Ishikawa (cell line): Measurements from ENCODE around the gene RGS12.
A peak's percentile ranks its signal among the peaks of the same experiment; 100 is the strongest.

Experiments
- CEBPB ChIP-seq: IDR thresholded peaks from 2 replicates; pipeline ENCODE4 v1.6.1; 2012
- CREB1 ChIP-seq: IDR thresholded peaks from 2 replicates; pipeline ENCODE4 v1.6.1; 2012; ENCODE audit warnings: low read depth
- EGR1 ChIP-seq: IDR thresholded peaks from 2 replicates; pipeline ENCODE4 v1.6.1; 2012
- EP300 ChIP-seq: IDR thresholded peaks from 2 replicates; pipeline ENCODE4 v1.6.1; 2012; ENCODE audit warnings: borderline replicate concordance
- FOXM1 ChIP-seq: IDR thresholded peaks from 2 replicates; pipeline ENCODE4 v1.6.1; 2012; ENCODE audit warnings: low read depth, borderline replicate concordance
- MAX ChIP-seq: IDR thresholded peaks from 2 replicates; pipeline ENCODE4 v1.6.1; 2012
- NFIC ChIP-seq: IDR thresholded peaks from 2 replicates; pipeline ENCODE4 v1.6.1; 2012
- RAD21 ChIP-seq: IDR thresholded peaks from 2 replicates; pipeline ENCODE4 v1.6.1; 2012; ENCODE audit warnings: low read depth
- REST ChIP-seq: IDR thresholded peaks from 2 replicates; pipeline ENCODE4 v1.6.1; 2012; ENCODE audit warnings: low read depth, mild to moderate bottlenecking
- TAF1 ChIP-seq: IDR thresholded peaks from 2 replicates; pipeline ENCODE4 v1.6.1; 2012; ENCODE audit warnings: low read depth, mild to moderate bottlenecking
- TCF12 ChIP-seq: IDR thresholded peaks from 2 replicates; pipeline ENCODE4 v1.6.1; 2012; ENCODE audit warnings: low read depth
- TEAD4 ChIP-seq: IDR thresholded peaks from 2 replicates; pipeline ENCODE4 v1.6.1; 2012
- USF1 ChIP-seq: IDR thresholded peaks from 2 replicates; pipeline ENCODE4 v1.6.1; 2012
- YY1 ChIP-seq: IDR thresholded peaks from 2 replicates; pipeline ENCODE4 v1.6.1; 2012; ENCODE audit warnings: low read depth
- ZBTB7A ChIP-seq: IDR thresholded peaks from 2 replicates; pipeline ENCODE4 v1.6.1; 2012; ENCODE audit warnings: low read depth

Gene RGS12

GRCh38 chr4:3290476-3290875 is 2.3 kb upstream of the RGS12 start:
- no peak for TF ChIP-seq EP300
- no peak for TF ChIP-seq TEAD4
- TF ChIP-seq TCF12, result no peak
- TF ChIP-seq MAX, result no peak
- TF ChIP-seq EGR1, result no peak
- no peak for TF ChIP-seq FOXM1
- TF ChIP-seq USF1, result no peak
- no peak for TF ChIP-seq RAD21
- TF ChIP-seq CREB1, result no peak
- TF ChIP-seq YY1, result no peak
- no peak for TF ChIP-seq CEBPB
- no peak for TF ChIP-seq REST

- TF ChIP-seq EGR1 (no peak), CEBPB (no peak), NFIC (no peak), USF1 (no peak), EP300 (no peak), TAF1 (no peak), TEAD4 (no peak), CREB1 (no peak), FOXM1 (no peak), TCF12 (no peak), ZBTB7A (no peak), RAD21 (no peak), MAX (no peak), YY1 (no peak), REST (no peak)
Observed at GRCh38 chr4:3290889-3291321, 1.9 kb upstream of the RGS12 start.

- TF ChIP-seq USF1 (no peak), TEAD4 (0 out of 2 replicates have a peak, but pooled peaks have one; percentile 14), TCF12 (0 out of 2 replicates have a peak, but pooled peaks have one; percentile 54), NFIC (peak; percentile 80)
Observed at GRCh38 chr4:3291411-3291968, 1.3 kb upstream of the RGS12 start.

GRCh38 chr4:3291969-3292570 is 751 bp upstream of the RGS12 start:
- TF ChIP-seq RAD21 (no peak), ZBTB7A (peak; percentile 56; the same call in 1 of the 2 replicates), TCF12 (no peak), MAX (peak; percentile 41; the same call in 1 of the 2 replicates), CREB1 (no peak)

- TF ChIP-seq FOXM1, result no peak
- TF ChIP-seq MAX, result no peak
- TF ChIP-seq EGR1, result no peak
- no peak for TF ChIP-seq TEAD4
- no peak; the same call in 1 of the 2 replicates for TF ChIP-seq ZBTB7A
- TF ChIP-seq USF1, result no peak
- TF ChIP-seq CREB1, result no peak
- TF ChIP-seq EP300, result no peak
- TF ChIP-seq TCF12, result no peak
- no peak for TF ChIP-seq NFIC
- no peak for TF ChIP-seq RAD21
- no peak for TF ChIP-seq REST
- no peak for TF ChIP-seq YY1
- no peak for TF ChIP-seq CEBPB
- no peak for TF ChIP-seq TAF1
Observed at GRCh38 chr4:3293401-3294391, 875 bp downstream of the RGS12 start.
